GM12878 (cell line): ENCODE measurements around the gene GNB5. TPM values are rescaled to one million over a fixed set of nuclear protein-coding genes. Genes with fewer than 3 reads are reported as not detected.
A peak's percentile ranks its signal among the peaks of the same experiment; 100 is the strongest.

ENCODE experiments used
- BCL11A ChIP-seq: IDR thresholded peaks from 2 replicates; pipeline ENCODE4 v1.6.1; 2011; ENCODE audit warnings: low read depth, low read length
- CTCF ChIP-seq, 3 experiments: IDR thresholded peaks in 2 of 3; conservative IDR thresholded peaks in 1 of 3; 2 replicates each; pipeline ENCODE4 v1.5.1; 2011; ENCODE audit warnings: low read depth in 3 of 3, low read length in 3 of 3, mild to moderate bottlenecking in 3 of 3, control low read depth in 2 of 3, moderate library complexity in 2 of 3, inconsistent platforms in 1 of 3, mixed read lengths in 1 of 3; ENCODE audit not compliant: control insufficient read depth in 2 of 3, insufficient read depth in 1 of 3; ENCODE audit errors: extremely low read depth in 1 of 3
- DPF2 ChIP-seq: fragments of 450-650 bp; IDR thresholded peaks from 2 replicates; pipeline ENCODE4 v1.6.1; 2017; ENCODE audit warnings: mild to moderate bottlenecking
- IKZF1 ChIP-seq: fragments of 450-650 bp; conservative IDR thresholded peaks from 2 replicates; pipeline ENCODE4 v1.6.1; 2017; ENCODE audit warnings: antibody characterized with exemption, mild to moderate bottlenecking
- MTA2 ChIP-seq: fragments of 450-650 bp; IDR thresholded peaks from 2 replicates; pipeline ENCODE4 v1.6.1; 2016; ENCODE audit warnings: low read depth, mild to moderate bottlenecking, moderate library complexity
- MXI1 ChIP-seq: fragments of 150-350 bp; IDR thresholded peaks from 2 replicates; pipeline ENCODE4 v1.6.1; 2011; ENCODE audit warnings: low read depth, mild to moderate bottlenecking, inconsistent platforms, low read length, improper control_type of control experiment
- NBN ChIP-seq: fragments of 450-650 bp; IDR thresholded peaks from 2 replicates; pipeline ENCODE4 v1.6.1; 2016
- POU2F2 ChIP-seq: IDR thresholded peaks from 3 replicates; pipeline ENCODE4 v1.6.1; 2011; ENCODE audit warnings: low read depth, mild to moderate bottlenecking, low read length, borderline replicate concordance
- RAD21 ChIP-seq: IDR thresholded peaks from 2 replicates; pipeline ENCODE4 v1.6.1; 2011; ENCODE audit warnings: mild to moderate bottlenecking, low read depth, low read length, moderate library complexity; ENCODE audit not compliant: insufficient read depth
- RCOR1 ChIP-seq: conservative IDR thresholded peaks from 2 replicates; pipeline ENCODE4 v1.6.1; 2012; ENCODE audit warnings: low read depth, low read length, improper control_type of control experiment
- RUNX3 ChIP-seq: IDR thresholded peaks from 2 replicates; pipeline ENCODE4 v1.6.1; 2012; ENCODE audit warnings: low read length, inconsistent platforms
- SMC3 ChIP-seq: IDR thresholded peaks from 2 replicates; pipeline ENCODE4 v1.6.1; 2011; ENCODE audit warnings: low read length, improper control_type of control experiment, borderline replicate concordance
- polyA plus RNA-seq, 11 experiments: library from polyadenylated mRNA; depleted of rRNA in 4 of 11; unstranded in 6 of 11; stranded (reverse) in 5 of 11; fragments of >200 nt; fragmentation: Nextera tagmentation in 4 of 11; fragmentation: Illumina TruSeq in 1 of 11; extraction: Ambion mirVana in 4 of 11; extraction: Trizol in 1 of 11; gene quantifications; 1 replicate in 1 of 11; 2 replicates in 10 of 11; pipeline versions ENCODE4 v1.2.1 to v1.2.3, GENCODE V29; 2011 to 2016; ENCODE audit warnings: inconsistent platforms in 2 of 11, missing spikeins in 2 of 11, low read depth in 1 of 11
- total RNA-seq, 4 experiments: library from RNA; depleted of rRNA in 3 of 4; stranded (reverse); fragments of >200 nt in 3 of 4; fragmentation: Illumina TruSeq in 1 of 4; extraction: Trizol in 1 of 4; gene quantifications; 2 replicates each; pipeline versions ENCODE4 v1.2.1 to v1.2.3, GENCODE V29; 2013 to 2021

The GNB5 gene
- total and polyA plus RNA-seq, 10 of the 15 experiments (the other 5 are each of a cell fraction or from before 2014, with no cell fraction given): 2.4 to 25.9 (median 15.2) TPM

GRCh38 chr15:52139599-52140462, 51.4 kb downstream of the GNB5 start (continued):
- peak; percentile 52; the same call in 1 of the 2 replicates for TF ChIP-seq NBN
- TF ChIP-seq RCOR1: no peak
- TF ChIP-seq MXI1: 0 out of 2 replicates have a peak, but pooled peaks have one; percentile 26
- peak; percentile 33; the same call in 1 of the 2 replicates for TF ChIP-seq DPF2
- peak; percentile 78 to 91 (median 86) for TF ChIP-seq CTCF (IDR thresholded peaks at IDR 0.05 in 2 of 3, conservative IDR thresholded peaks at IDR 0.05 in 1 of 3; ENCODE audit: control insufficient read depth in 2 of 3, extremely low read depth in 1 of 3, insufficient read depth in 1 of 3, low read depth in 3 of 3, low read length in 3 of 3)
- peak; percentile 26; the same call in 1 of the 3 replicates for TF ChIP-seq POU2F2
- 0 out of 2 replicates have a peak, but pooled peaks have one; percentile 38 for TF ChIP-seq IKZF1
- TF ChIP-seq RUNX3: peak; percentile 54
- peak; percentile 43; the same call in 1 of the 2 replicates for TF ChIP-seq MTA2
- peak; percentile 97 for TF ChIP-seq SMC3
- no peak for TF ChIP-seq BCL11A
- peak; percentile 98 for TF ChIP-seq RAD21
- TF ChIP-seq, all 136 proteins: peak for 19
